Right forelimb (tissue), 1 donor: ENCODE results near the gene CEP128.
A peak's percentile ranks its signal among the peaks of the same experiment; 100 is the strongest.
"Not testable (repeated sequence)": the region's sequence is repeated elsewhere in the genome, so short reads cannot be mapped to it uniquely, and the experiment has no call there.

ENCODE experiments used
- DNase-seq: peaks from one replicate; pipeline ENCODE4 v3.0.0-alpha.2; 2018

Gene CEP128

GRCh38 chr14:80941241-80942185 lies at the start of gene CEP128:
Gene CEP128, minus strand, starts transcription at chr14:80941738.
- peak; percentile 96 for DNase-seq

- no peak for DNase-seq
Measured at GRCh38 chr14:80988735-80989429, 47.3 kb upstream of the CEP128 start.

- no peak for DNase-seq
Measured at GRCh38 chr14:80988192-80988591, 46.7 kb upstream of the CEP128 start.

- peak; percentile 68 for DNase-seq
Measured at GRCh38 chr14:80987235-80988032, 45.9 kb upstream of the CEP128 start.

GRCh38 chr14:80982711-80983110 lies 41.2 kb upstream of the CEP128 start:
- DNase-seq: no peak

- DNase-seq: no peak
Measured at GRCh38 chr14:80981673-80982072, 40.1 kb upstream of the CEP128 start.

- no peak for DNase-seq
Measured at GRCh38 chr14:80981156-80981555, 39.6 kb upstream of the CEP128 start.

GRCh38 chr14:80979951-80980350 lies 38.4 kb upstream of the CEP128 start:
- DNase-seq: no peak

- no peak for DNase-seq
Measured at GRCh38 chr14:80978403-80978802, 36.9 kb upstream of the CEP128 start.

- no peak for DNase-seq
Measured at GRCh38 chr14:80977221-80977620, 35.7 kb upstream of the CEP128 start.

GRCh38 chr14:80974679-80975078 lies 33.1 kb upstream of the CEP128 start:
- DNase-seq: no peak

- DNase-seq: peak; percentile 44
Measured at GRCh38 chr14:80973931-80974641, 32.5 kb upstream of the CEP128 start.

GRCh38 chr14:80965037-80965436 lies 23.5 kb upstream of the CEP128 start:
- DNase-seq: no peak

GRCh38 chr14:80959496-80959895 lies 18.0 kb upstream of the CEP128 start:
- DNase-seq: no peak

GRCh38 chr14:80958939-80959338 lies 17.4 kb upstream of the CEP128 start:
- DNase-seq: no peak

GRCh38 chr14:80958226-80958625 lies 16.7 kb upstream of the CEP128 start:
- DNase-seq: no peak

- no peak for DNase-seq
Measured at GRCh38 chr14:80957613-80958012, 16.1 kb upstream of the CEP128 start.

- no peak for DNase-seq
Measured at GRCh38 chr14:80956922-80957321, 15.4 kb upstream of the CEP128 start.

- no peak for DNase-seq
Measured at GRCh38 chr14:80956102-80956501, 14.6 kb upstream of the CEP128 start.

GRCh38 chr14:80955416-80955941 lies 13.9 kb upstream of the CEP128 start, which contains the start of gene TSHR:
Gene TSHR, plus strand, starts transcription at chr14:80955621. Its CDS starts 60 bp downstream, at chr14:80955681.
- DNase-seq: no peak

GRCh38 chr14:80954687-80955299 lies 13.3 kb upstream of the CEP128 start:
- DNase-seq: peak; percentile 86

- DNase-seq: not testable (repeated sequence)
Measured at GRCh38 chr14:80953211-80953610, 11.7 kb upstream of the CEP128 start.
